Testis (tissue), 2 donors: ENCODE data around the gene ECHDC3.

Experiments
- CTCF ChIP-seq, 3 experiments: fragments of 450-650 bp in 2 of 3; fragments of 200-600 bp in 1 of 3; sonication (generic) in 1 of 3; IDR thresholded peaks; one replicate each; pipeline ENCODE4 v1.5.1; 2016 to 2019; ENCODE audit warnings: antibody characterized with exemption in 3 of 3, mild to moderate bottlenecking in 2 of 3, moderate library complexity in 1 of 3
- POLR2A ChIP-seq: fragments of 450-650 bp; IDR thresholded peaks from one replicate; pipeline ENCODE4 v1.6.1; 2017; ENCODE audit warnings: antibody characterized with exemption, mild to moderate bottlenecking, moderate library complexity

GRCh38 chr10:11721806-11722205 is 20.4 kb upstream of the ECHDC3 start:
- no peak for TF ChIP-seq CTCF (IDR thresholded peaks at IDR 0.05)
- TF ChIP-seq POLR2A, result no peak
